ES-I3 (cell line): Measurements from ENCODE around the gene ZFP2.

Experiments used
- H3K36me3 ChIP-seq: 2 replicates; pipeline ENCODE4 v1.6.1; 2013; ENCODE audit warnings: mild to moderate bottlenecking, low read length, control low read depth, moderate library complexity; ENCODE audit not compliant: insufficient read depth
- H3K4me1 ChIP-seq: 2 replicates; pipeline ENCODE4 v1.6.1; 2013; ENCODE audit warnings: mild to moderate bottlenecking, control low read depth, low read length; ENCODE audit not compliant: insufficient read depth
- H3K9ac ChIP-seq: 2 replicates; pipeline ENCODE4 v1.6.1; 2013; ENCODE audit warnings: low read depth, mild to moderate bottlenecking, low read length, moderate library complexity
- H3K9me3 ChIP-seq: 2 replicates; pipeline ENCODE4 v1.6.1; 2013; ENCODE audit warnings: mild to moderate bottlenecking, low read length, moderate library complexity; ENCODE audit not compliant: control insufficient read depth, insufficient read depth

Gene ZFP2

GRCh38 chr5:178899289-178899688 lies 3.6 kb downstream of the ZFP2 start:
- Histone ChIP-seq H3K4me1 (no peaks in the 10 kb centered on the region), H3K9ac (no peak overlapping the region), H3K36me3 (no peaks in the 10 kb centered on the region), H3K9me3 (no peaks in the 10 kb centered on the region)

- H3K9me3 ChIP-seq, result no peaks in the 10 kb centered on the region; the same call in 1 of the 2 replicates
- H3K9ac ChIP-seq, result no peak overlapping the region
- no peaks in the 10 kb centered on the region for H3K4me1 ChIP-seq
- H3K36me3 ChIP-seq, result no peaks in the 10 kb centered on the region
Observed at GRCh38 chr5:178902849-178903248, 7.1 kb downstream of the ZFP2 start.

- peaks cover 32% of the 10 kb centered on the region for H3K9me3 ChIP-seq
- no peak overlapping the region for H3K9ac ChIP-seq
- no peaks in the 10 kb centered on the region for H3K36me3 ChIP-seq
- H3K4me1 ChIP-seq, result no peaks in the 10 kb centered on the region
Observed at GRCh38 chr5:178931846-178932760, 36.4 kb downstream of the ZFP2 start.

- H3K36me3 ChIP-seq, result no peaks in the 10 kb centered on the region
- peak within 1 kb of the TSS; percentile 61 for H3K9ac ChIP-seq
- peaks cover 12% of the 10 kb centered on the region for H3K9me3 ChIP-seq
- H3K4me1 ChIP-seq, result no peaks in the 10 kb centered on the region
Observed at GRCh38 chr5:178940569-178941360, 45.1 kb downstream of the ZFP2 start, which contains the start of gene ZNF454. TSS of gene ZNF454 (plus strand) at chr5:178941198. CDS start at chr5:178942792, 1,594 bp downstream.

- Histone ChIP-seq H3K9me3 (peaks cover 12% of the 10 kb centered on the region), H3K36me3 (no peaks in the 10 kb centered on the region), H3K9ac (peak overlapping the region; percentile 61), H3K4me1 (no peaks in the 10 kb centered on the region)
Observed at GRCh38 chr5:178941361-178941760, 45.6 kb downstream of the ZFP2 start.

GRCh38 chr5:178965465-178966055 lies 69.8 kb downstream of the ZFP2 start:
- H3K36me3 ChIP-seq, result no peaks in the 10 kb centered on the region; the same call in 1 of the 2 replicates
- H3K9ac ChIP-seq, result no peak overlapping the region
- H3K4me1 ChIP-seq, result no peaks in the 10 kb centered on the region
- H3K9me3 ChIP-seq, result peaks cover 20% of the 10 kb centered on the region

GRCh38 chr5:178981381-178981780 lies 85.7 kb downstream of the ZFP2 start:
- peaks cover 7% of the 10 kb centered on the region; the same call in 1 of the 2 replicates for H3K9me3 ChIP-seq

More at GRCh38 chr5:178981381-178981780, 85.7 kb downstream of the ZFP2 start:
- H3K9ac ChIP-seq, result no peak overlapping the region
- H3K4me1 ChIP-seq, result no peaks in the 10 kb centered on the region
- no peaks in the 10 kb centered on the region for H3K36me3 ChIP-seq
